GM12875 (cell line): ENCODE measurements around the gene C10orf71.

ENCODE experiments used
- H3K4me3 ChIP-seq: one replicate; pipeline ENCODE4 v1.5.1; 2011; ENCODE audit warnings: low read depth, low read length, control low read depth
- TF ChIP-seq, protein P1 (sequence below): IDR thresholded peaks from 2 replicates; pipeline ENCODE4 v1.5.1; 2011; ENCODE audit warnings: low read depth, mild to moderate bottlenecking, control low read depth, inconsistent platforms, low read length, moderate library complexity, borderline replicate concordance; ENCODE audit not compliant: insufficient read depth

Gene C10orf71

DNA sequence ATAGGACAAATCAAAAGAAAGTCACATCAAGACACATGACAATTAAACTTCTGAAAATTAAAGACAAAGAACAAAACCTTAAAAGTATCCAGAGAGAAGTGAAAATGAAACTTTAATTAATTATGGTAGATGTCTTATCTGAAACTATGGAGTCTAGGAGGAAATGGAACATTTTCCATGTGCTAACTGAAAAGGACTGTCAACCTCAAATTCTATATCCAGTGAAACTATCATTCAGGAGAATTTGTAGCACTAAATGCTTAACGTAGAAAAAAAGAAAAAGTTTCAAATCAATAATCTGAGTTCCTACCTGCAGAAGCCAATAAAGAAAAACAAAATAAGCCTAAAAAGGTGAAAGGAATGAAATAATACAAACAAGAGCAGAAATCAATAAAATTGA lies 33.1 kb upstream of the C10orf71 start:
- no peak overlapping the region for H3K4me3 ChIP-seq
- TF ChIP-seq, protein P1, sequence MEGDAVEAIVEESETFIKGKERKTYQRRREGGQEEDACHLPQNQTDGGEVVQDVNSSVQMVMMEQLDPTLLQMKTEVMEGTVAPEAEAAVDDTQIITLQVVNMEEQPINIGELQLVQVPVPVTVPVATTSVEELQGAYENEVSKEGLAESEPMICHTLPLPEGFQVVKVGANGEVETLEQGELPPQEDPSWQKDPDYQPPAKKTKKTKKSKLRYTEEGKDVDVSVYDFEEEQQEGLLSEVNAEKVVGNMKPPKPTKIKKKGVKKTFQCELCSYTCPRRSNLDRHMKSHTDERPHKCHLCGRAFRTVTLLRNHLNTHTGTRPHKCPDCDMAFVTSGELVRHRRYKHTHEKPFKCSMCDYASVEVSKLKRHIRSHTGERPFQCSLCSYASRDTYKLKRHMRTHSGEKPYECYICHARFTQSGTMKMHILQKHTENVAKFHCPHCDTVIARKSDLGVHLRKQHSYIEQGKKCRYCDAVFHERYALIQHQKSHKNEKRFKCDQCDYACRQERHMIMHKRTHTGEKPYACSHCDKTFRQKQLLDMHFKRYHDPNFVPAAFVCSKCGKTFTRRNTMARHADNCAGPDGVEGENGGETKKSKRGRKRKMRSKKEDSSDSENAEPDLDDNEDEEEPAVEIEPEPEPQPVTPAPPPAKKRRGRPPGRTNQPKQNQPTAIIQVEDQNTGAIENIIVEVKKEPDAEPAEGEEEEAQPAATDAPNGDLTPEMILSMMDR, result no peak

DNA sequence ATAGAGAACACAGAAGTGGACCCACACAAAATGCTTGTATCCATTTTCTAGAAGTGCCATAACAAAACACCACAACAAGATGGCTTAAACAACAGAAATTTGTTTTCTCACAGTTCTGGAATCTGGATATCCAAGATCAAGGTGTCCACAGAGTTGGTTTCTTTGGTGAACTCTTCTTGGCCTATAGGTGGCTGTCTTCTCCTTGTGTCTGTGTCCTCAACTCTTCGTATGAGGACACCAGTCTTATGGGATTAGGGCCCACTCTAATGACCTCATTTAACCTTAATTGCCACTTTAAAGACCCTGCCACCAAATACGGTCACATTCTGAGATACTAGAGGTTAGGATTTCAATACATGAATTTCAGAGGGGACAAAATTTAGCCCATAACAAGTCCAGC lies 30.8 kb upstream of the C10orf71 start:
- TF ChIP-seq, protein P1, result no peak
- no peak overlapping the region for H3K4me3 ChIP-seq

DNA sequence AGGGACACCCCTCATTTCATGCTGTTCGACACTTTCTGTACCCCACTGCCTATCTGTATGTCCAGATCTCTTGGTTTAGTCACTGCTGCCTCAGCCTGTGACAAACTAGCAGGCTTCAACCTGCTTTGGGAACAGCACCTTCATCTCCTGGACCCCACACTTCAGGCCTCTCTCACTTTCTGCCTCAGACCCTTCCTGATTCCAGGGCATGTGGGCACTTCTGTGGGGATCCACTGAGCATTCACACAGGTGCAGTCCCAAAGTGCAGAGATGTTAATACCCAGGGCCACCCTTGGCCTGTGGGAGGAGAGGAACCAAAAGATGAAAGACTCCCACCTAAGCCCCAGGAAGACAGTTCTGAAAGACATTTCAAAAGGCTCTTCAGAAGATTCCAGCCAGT lies 29.4 kb upstream of the C10orf71 start:
- TF ChIP-seq, protein P1, result no peak
- no peak overlapping the region for H3K4me3 ChIP-seq

DNA sequence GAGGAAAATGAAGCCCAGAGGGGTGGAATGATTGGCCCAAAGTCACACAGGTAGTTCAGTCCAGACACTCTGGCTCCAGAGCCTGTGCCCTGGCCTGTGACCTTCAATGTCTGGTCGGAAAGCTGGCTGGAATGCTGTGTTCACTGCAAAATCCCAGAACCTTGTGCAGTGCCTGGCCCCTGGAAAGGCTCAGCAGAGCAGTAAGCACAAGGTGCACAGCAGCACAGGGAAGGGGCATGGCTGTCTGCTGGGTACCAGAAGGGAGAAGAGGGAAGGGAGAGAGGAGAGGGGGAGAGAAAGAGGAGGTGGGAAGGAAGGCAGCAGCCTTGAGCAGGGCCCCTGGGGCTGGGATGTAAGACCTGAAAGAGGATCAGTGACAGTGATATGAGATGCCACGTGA lies 28.4 kb upstream of the C10orf71 start:
- no peak overlapping the region for H3K4me3 ChIP-seq
- TF ChIP-seq, protein P1, result no peak

DNA sequence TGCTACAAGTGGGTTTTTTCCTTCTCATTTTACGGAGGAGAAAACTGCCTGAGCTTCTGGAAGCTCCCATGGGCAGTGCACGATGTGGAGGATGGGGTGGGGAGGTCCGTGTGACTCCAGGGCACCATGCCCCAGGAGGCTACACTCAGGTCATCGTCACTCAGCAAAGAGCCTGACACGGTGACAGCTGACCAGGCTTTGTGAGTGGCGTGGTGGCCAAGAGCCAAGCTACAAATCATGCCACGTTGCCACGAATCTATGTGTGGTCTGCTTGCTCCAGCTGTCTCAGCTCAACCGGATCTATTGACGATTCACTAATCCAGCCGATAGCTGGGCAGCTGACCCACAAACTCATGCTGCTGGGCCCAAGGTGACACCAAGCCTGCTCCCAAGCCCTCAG lies 27.6 kb upstream of the C10orf71 start:
- H3K4me3 ChIP-seq, result no peak overlapping the region
- TF ChIP-seq, protein P1, result no peak

DNA sequence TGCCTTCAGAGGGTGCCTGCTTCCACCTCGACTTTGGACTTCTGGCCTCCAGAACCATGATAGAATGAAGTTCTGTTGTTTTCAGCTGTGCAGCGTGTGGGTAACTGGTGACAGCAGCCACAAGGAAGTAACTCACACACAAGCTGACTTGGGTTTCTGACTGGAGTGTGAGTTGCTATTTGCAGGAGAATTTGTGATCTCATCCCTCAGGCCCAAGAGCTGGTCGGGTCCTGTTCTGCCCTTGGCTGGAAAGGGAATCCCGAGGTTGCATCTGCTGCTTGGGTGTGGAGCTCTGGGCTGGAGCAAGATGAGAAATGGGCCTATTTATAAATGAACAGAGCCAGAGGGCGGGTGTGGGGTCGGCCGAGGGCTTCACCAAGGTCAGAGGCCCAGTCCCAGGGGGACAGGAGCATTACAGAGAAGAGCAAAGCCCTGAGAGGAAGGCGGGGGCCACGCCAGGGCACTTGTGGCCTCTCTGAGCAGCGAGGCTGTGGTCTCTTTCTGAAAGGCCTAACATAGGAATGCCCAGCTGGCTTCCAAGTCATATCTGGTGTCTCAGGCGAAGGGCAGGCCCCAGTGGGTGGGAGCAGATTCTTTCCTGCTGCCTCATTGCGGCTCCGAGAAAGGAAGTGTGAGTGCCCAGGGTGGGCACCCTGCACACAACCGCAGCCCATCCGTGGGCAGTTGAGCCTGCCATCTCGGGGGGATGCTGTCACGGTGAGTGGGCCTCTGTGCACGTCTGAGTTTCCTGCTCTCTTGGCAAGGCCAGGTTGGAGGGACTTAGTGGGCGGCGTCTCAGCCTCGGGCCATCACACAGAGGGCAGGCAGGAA lies 26.5 kb upstream of the C10orf71 start:
- no peak overlapping the region for H3K4me3 ChIP-seq
- TF ChIP-seq, protein P1, result no peak

DNA sequence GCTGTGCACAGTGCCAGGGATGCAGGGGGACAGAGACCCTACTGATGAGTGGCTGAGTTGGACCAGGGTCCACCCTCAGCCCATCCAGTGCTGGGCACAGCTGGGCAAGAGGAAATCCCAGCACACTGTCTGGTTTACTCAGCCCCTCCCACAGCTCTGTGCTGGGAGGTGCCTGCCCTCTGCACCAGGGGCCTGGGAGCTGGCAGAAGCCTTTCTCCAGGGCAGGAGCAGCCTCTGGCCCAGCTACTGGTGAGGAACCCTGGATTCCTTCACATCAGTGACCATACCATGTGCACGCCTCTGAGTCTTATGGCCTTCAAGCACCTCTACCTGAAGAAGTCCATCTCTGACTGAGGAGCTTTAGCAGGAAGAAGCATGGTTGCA lies 25.9 kb upstream of the C10orf71 start:
- no peak overlapping the region for H3K4me3 ChIP-seq
- TF ChIP-seq, protein P1, result no peak
